ENCODE measurements around the gene IL5. TPM values are rescaled to one million over a fixed set of nuclear protein-coding genes. Genes with fewer than 3 reads are reported as not detected.

IL5 gene
- total and polyA plus RNA-seq, 2 of the 4 experiments (the other 2 are of a cell fraction), result not detected

DNA sequence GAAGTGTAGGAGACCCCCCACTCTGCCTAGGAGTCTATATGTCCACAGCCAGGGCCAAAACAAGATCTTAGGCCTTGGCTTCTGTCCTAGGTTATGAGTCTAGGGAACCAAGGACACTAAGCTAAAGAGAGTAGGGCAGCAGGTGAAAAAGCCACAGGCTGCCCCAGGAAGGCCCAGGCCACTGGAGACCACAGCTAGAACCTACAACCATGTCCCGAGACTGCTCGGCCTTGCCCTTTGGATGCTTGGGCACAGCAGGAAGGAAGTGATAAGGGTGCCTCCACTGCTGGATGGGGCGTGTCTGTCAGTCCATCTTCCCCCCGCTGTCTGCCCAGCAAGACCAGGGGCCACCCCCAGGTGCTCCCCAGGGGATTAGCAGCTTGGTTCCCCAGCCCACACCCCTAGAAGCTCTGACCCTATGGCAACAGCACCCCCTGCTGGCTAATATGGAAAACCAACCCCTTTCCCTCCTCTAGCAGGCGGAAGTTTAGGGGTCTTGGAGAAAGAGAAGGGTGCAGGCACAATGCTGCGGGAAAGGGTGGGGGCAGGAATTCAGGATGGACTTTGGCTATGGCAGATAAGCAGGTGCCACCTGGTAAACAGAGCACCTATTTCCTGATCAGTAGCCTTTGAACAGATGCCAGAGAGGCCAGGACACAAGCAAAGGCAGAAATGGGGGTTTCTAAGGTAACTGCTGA is 42.2 kb downstream of the IL5 start:
- BruUV-seq (replicated peaks), result no TSS peak
- ChIA-PET POLR2A (ENCODE audit: unreplicated experiment) (no interaction called here), CTCF (interaction anchor here (0.5 to 5.2 kb wide), 7 partner anchors 8 to 114 kb away, joined by 3 to 30 read pairs (median 4); no protein-coding TSS in a partner anchor)
- H2BK5ac ChIP-seq (ENCODE audit: low read depth, low read length, poor library complexity, severe bottlenecking), result peak overlapping the region; percentile 17
- H3K56ac ChIP-seq (ENCODE audit: extremely low read depth, insufficient read depth, low read length), result no peak overlapping the region
- peak overlapping the region; percentile 30; the same call in 1 of the 3 replicates for H2BK15ac ChIP-seq (ENCODE audit: low read depth, low read length)
- peak overlapping the region; percentile 22; the same call in 1 of the 2 replicates for H4K5ac ChIP-seq (ENCODE audit: low read depth, low read length)
- 0 out of 2 replicates have a peak overlapping the region, but pooled peaks have one; percentile 12 for H3K18ac ChIP-seq (ENCODE audit: low read depth, low read length)
- H3K9ac ChIP-seq (ENCODE audit: low read depth, low read length), result no peak overlapping the region
- peak overlapping the region; percentile 80 for H2AK9ac ChIP-seq (replicated peaks; ENCODE audit: low read depth, low read length, poor library complexity)
- H3K4me1 ChIP-seq (ENCODE audit: control insufficient read depth, insufficient read depth, low read length), result peaks cover 35% of the 10 kb centered on the region
- no peak for ATAC-seq (ENCODE audit: low read depth)
- peak overlapping the region; percentile 99 for H2BK20ac ChIP-seq (ENCODE audit: low read depth, low read length)
- H3K9me1 ChIP-seq (ENCODE audit: insufficient read depth, low read length), result peaks cover 52% of the 10 kb centered on the region
- H4K20me1 ChIP-seq (ENCODE audit: insufficient read depth, low read length), result no peaks in the 10 kb centered on the region
- peak overlapping the region; percentile 99 for H3K4ac ChIP-seq (ENCODE audit: low read depth, low read length)
- H4K91ac ChIP-seq (ENCODE audit: insufficient read depth, low read depth, low read length), result peak overlapping the region; percentile 83
- no peak overlapping the region for H3K27ac ChIP-seq (ENCODE audit: insufficient read depth, low read length)
- peak overlapping the region; percentile 96 for H2BK120ac ChIP-seq (ENCODE audit: low read depth, low read length)
- no peak overlapping the region for H3K4me3 ChIP-seq (ENCODE audit: insufficient read depth, low read depth, low read length)
- H3K23ac ChIP-seq (ENCODE audit: low read depth, low read length), result peak overlapping the region; percentile 4; the same call in 1 of the 2 replicates
- H3K36me3 ChIP-seq (ENCODE audit: control insufficient read depth, insufficient read depth, low read length), result no peaks in the 10 kb centered on the region
- no peak overlapping the region for H3K4me2 ChIP-seq (ENCODE audit: low read depth, low read length)
- peak overlapping the region; percentile 35; the same call in 1 of the 2 replicates for H3K14ac ChIP-seq (replicated peaks; ENCODE audit: low read depth, low read length)
- H3K79me1 ChIP-seq (ENCODE audit: low read depth in 1 of 2, low read length in 2 of 2), result peaks cover 0 to 22% of the 10 kb centered on the region in 2 experiments; a peak in 1 of 4 replicates
- H2AK5ac ChIP-seq (ENCODE audit: low read depth, low read length), result peak overlapping the region; percentile 95
- no peaks in the 10 kb centered on the region for H3K9me3 ChIP-seq (ENCODE audit: control insufficient read depth, insufficient read depth, low read length)
- intact Hi-C loops (cut with micrococcal nuclease), result loop anchor here (1.0 kb wide), 2 partner anchors 82 to 115 kb away; no protein-coding TSS in a partner anchor
- H3K27me3 ChIP-seq (ENCODE audit: control insufficient read depth, insufficient read depth, low read length), result no peaks in the 10 kb centered on the region
- WGBS, 2 experiments (ENCODE audit: extremely low coverage in 2 of 2, insufficient read length in 1 of 2), result 100% methylated on average over 1 of the region's 6 CpGs; no CpG with 5 or more reads in 1 of the 2 experiments
- peak; percentile 88 for TF ChIP-seq RAD21 (IDR thresholded peaks at IDR 0.05; ENCODE audit: low read length)
- no peak for TF ChIP-seq USF2 (IDR thresholded peaks at IDR 0.05; ENCODE audit: low read depth, low read length)
- peak; percentile 57 for TF ChIP-seq POLR2A (IDR thresholded peaks at IDR 0.05; ENCODE audit: low read depth, low read length)
- peak; percentile 33; the same call in 1 of the 2 replicates for TF ChIP-seq MAZ (IDR thresholded peaks at IDR 0.05; ENCODE audit: borderline replicate concordance, low read depth, low read length)
- TF ChIP-seq RCOR1 (IDR thresholded peaks at IDR 0.05; ENCODE audit: insufficient replicate concordance, low read length), result no peak
- TF ChIP-seq BHLHE40 (IDR thresholded peaks at IDR 0.05; ENCODE audit: low read depth, low read length), result no peak
- peak; percentile 85 for TF ChIP-seq SMC3 (IDR thresholded peaks at IDR 0.05; ENCODE audit: low read depth, low read length)
- no peak for TF ChIP-seq CHD1 (IDR thresholded peaks at IDR 0.05; ENCODE audit: low read depth, low read length)
- TF ChIP-seq, protein P1, sequence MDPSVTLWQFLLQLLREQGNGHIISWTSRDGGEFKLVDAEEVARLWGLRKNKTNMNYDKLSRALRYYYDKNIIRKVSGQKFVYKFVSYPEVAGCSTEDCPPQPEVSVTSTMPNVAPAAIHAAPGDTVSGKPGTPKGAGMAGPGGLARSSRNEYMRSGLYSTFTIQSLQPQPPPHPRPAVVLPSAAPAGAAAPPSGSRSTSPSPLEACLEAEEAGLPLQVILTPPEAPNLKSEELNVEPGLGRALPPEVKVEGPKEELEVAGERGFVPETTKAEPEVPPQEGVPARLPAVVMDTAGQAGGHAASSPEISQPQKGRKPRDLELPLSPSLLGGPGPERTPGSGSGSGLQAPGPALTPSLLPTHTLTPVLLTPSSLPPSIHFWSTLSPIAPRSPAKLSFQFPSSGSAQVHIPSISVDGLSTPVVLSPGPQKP (IDR thresholded peaks at IDR 0.05; ENCODE audit: borderline replicate concordance, low read depth, low read length), result no peak
- TF ChIP-seq CTCF (conservative IDR thresholded peaks at IDR 0.05; ENCODE audit: low read depth, low read length), result peak; percentile 84
- peak overlapping the region in 1 of 2 experiments; percentile 66; a peak in 2 of 4 replicates for H4K8ac ChIP-seq (ENCODE audit: low read depth in 2 of 2, low read length in 2 of 2)
- peak; percentile 55 for DNase-seq
- in situ Hi-C loops (cut with MboI; ENCODE audit: low sequenced_read_pairs), result loop anchor here (5.0 kb wide), 1 partner anchor 114 kb away; no protein-coding TSS in a partner anchor
- dilution Hi-C loops (cut with HindIII; ENCODE audit: low sequenced_read_pairs, unreplicated experiment), result no loop called here
- peak overlapping the region; percentile 73 for H2AFZ ChIP-seq (replicated peaks; ENCODE audit: low read length, poor library complexity)

Data from IMR-90 (cell line).